ENCODE data around the gene HLX.

HLX gene

GRCh38 chr1:220889333-220889732, 10.1 kb downstream of the HLX start:
- Histone ChIP-seq H3K36me3 (ENCODE audit: insufficient read depth) (no peaks in the 10 kb centered on the region), H3K79me2 (ENCODE audit: insufficient read depth, low read depth) (no peaks in the 10 kb centered on the region), H2AFZ (ENCODE audit: low read depth) (no peak overlapping the region), H3K9ac (no peak overlapping the region), H3K4me1 (ENCODE audit: low read depth, poor library complexity, severe bottlenecking) (no peaks in the 10 kb centered on the region), H3K27ac (no peak overlapping the region), H3K4me3 (IDR thresholded peaks at IDR 0.05; ENCODE audit: insufficient read depth, low read depth, low read length) (no peak overlapping the region), H4K20me1 (ENCODE audit: insufficient read depth) (no peaks in the 10 kb centered on the region), H3K4me2 (no peak overlapping the region), H3K27me3 (ENCODE audit: insufficient read depth, low read depth) (no peaks in the 10 kb centered on the region)
- TF ChIP-seq CTCF (conservative IDR thresholded peaks at IDR 0.05; ENCODE audit: low read depth, low read length) = no peak

GRCh38 chr1:220889848-220890287, 10.6 kb downstream of the HLX start:
- no peak for TF ChIP-seq CTCF (conservative IDR thresholded peaks at IDR 0.05; ENCODE audit: low read depth, low read length)
- Histone ChIP-seq H4K20me1 (ENCODE audit: insufficient read depth) (no peaks in the 10 kb centered on the region), H3K27me3 (ENCODE audit: insufficient read depth, low read depth) (no peaks in the 10 kb centered on the region)

GRCh38 chr1:220890602-220891001, 11.4 kb downstream of the HLX start:
- no peak overlapping the region for H3K4me2 ChIP-seq
- no peak overlapping the region for H2AFZ ChIP-seq (ENCODE audit: low read depth)
- H4K20me1 ChIP-seq (ENCODE audit: insufficient read depth) = no peaks in the 10 kb centered on the region
- no peak overlapping the region for H3K9ac ChIP-seq
- H3K36me3 ChIP-seq (ENCODE audit: insufficient read depth) = no peaks in the 10 kb centered on the region
- no peak for TF ChIP-seq CTCF (conservative IDR thresholded peaks at IDR 0.05; ENCODE audit: low read depth, low read length)
- H3K4me3 ChIP-seq (IDR thresholded peaks at IDR 0.05; ENCODE audit: insufficient read depth, low read depth, low read length) = no peak overlapping the region
- H3K79me2 ChIP-seq (ENCODE audit: insufficient read depth, low read depth) = no peaks in the 10 kb centered on the region
- H3K27me3 ChIP-seq (ENCODE audit: insufficient read depth, low read depth) = no peaks in the 10 kb centered on the region
- H3K27ac ChIP-seq = no peak overlapping the region
- no peaks in the 10 kb centered on the region for H3K4me1 ChIP-seq (ENCODE audit: low read depth, poor library complexity, severe bottlenecking)

More at GRCh38 chr1:220889848-220890287, 10.6 kb downstream of the HLX start:
- H3K4me1 ChIP-seq (ENCODE audit: low read depth, poor library complexity, severe bottlenecking) = no peaks in the 10 kb centered on the region
- no peak overlapping the region for H3K27ac ChIP-seq
- no peaks in the 10 kb centered on the region for H3K36me3 ChIP-seq (ENCODE audit: insufficient read depth)
- H3K4me3 ChIP-seq (IDR thresholded peaks at IDR 0.05; ENCODE audit: insufficient read depth, low read depth, low read length) = no peak overlapping the region
- H3K79me2 ChIP-seq (ENCODE audit: insufficient read depth, low read depth) = no peaks in the 10 kb centered on the region
- H3K9ac ChIP-seq = no peak overlapping the region
- no peak overlapping the region for H2AFZ ChIP-seq (ENCODE audit: low read depth)
- H3K4me2 ChIP-seq = no peak overlapping the region

GRCh38 chr1:220891224-220892085, 12.2 kb downstream of the HLX start:
- no peak for TF ChIP-seq CTCF (conservative IDR thresholded peaks at IDR 0.05; ENCODE audit: low read depth, low read length)
- Histone ChIP-seq H4K20me1 (ENCODE audit: insufficient read depth) (no peaks in the 10 kb centered on the region), H3K27ac (no peak overlapping the region), H2AFZ (ENCODE audit: low read depth) (no peak overlapping the region), H3K9ac (no peak overlapping the region), H3K4me1 (ENCODE audit: low read depth, poor library complexity, severe bottlenecking) (no peaks in the 10 kb centered on the region), H3K36me3 (ENCODE audit: insufficient read depth) (no peaks in the 10 kb centered on the region), H3K27me3 (ENCODE audit: insufficient read depth, low read depth) (no peaks in the 10 kb centered on the region), H3K4me3 (IDR thresholded peaks at IDR 0.05; ENCODE audit: insufficient read depth, low read depth, low read length) (no peak overlapping the region), H3K79me2 (ENCODE audit: insufficient read depth, low read depth) (no peaks in the 10 kb centered on the region), H3K4me2 (no peak overlapping the region)

Measured in KMS-11 (cell line).